Sigmoid colon (tissue), 3 donors: ENCODE measurements around the gene GSTT4.

Source experiments
- CTCF ChIP-seq, 4 experiments: fragments of 450-650 bp in 3 of 4; fragments of 200-600 bp in 1 of 4; IDR thresholded peaks; one replicate each; pipeline ENCODE4 v1.5.1; 2016 to 2019; ENCODE audit warnings: antibody characterized with exemption in 4 of 4, mild to moderate bottlenecking in 3 of 4, moderate library complexity in 2 of 4
- POLR2A ChIP-seq, 2 donors: fragments of 450-650 bp; IDR thresholded peaks; one replicate each; pipeline ENCODE4 v1.6.1; 2016; ENCODE audit warnings: antibody characterized with exemption in 2 of 2, mild to moderate bottlenecking in 2 of 2, moderate library complexity in 2 of 2

DNA sequence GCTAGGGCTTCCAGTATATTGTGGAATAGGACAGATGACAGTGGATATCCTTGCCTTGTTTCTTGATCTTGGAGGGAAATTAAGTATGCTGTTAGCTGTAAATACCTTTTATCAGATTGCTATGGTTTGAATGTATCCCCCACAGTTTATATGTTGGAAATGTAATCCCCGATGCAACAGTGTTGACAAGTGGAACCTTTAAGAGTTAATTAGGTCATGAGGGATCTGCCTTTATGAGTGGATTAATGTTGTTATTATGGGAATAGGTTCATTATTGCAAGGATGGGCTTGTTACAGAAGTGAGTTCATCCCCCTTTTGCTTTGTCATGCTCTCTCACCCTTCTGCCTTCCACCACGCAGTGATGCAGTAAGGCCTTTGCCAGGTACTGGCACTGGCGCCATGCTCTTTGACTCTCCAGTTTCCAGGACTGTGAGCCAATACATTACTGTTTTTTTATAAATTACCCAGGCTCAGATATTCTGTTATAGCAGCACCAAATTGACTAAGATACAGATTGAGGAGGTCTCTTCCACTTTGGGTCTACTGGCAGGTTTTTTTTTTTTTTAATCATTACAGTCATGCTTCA is 22.2 kb upstream of the GSTT4 start:
- TF ChIP-seq CTCF (IDR thresholded peaks at IDR 0.05) (no peak), POLR2A (IDR thresholded peaks at IDR 0.05) (no peak)
